Cardiac ventricle fibroblast (primary cell): ENCODE measurements around the gene CKLF. TPM values are rescaled to one million over a fixed set of nuclear protein-coding genes. Genes with fewer than 3 reads are reported as not detected.

Experiments used
- total RNA-seq: library from RNA; depleted of rRNA; stranded (reverse); fragments of >200 nt; gene quantifications from 2 replicates; pipeline ENCODE4 v1.2.3, GENCODE V29; 2015

CKLF gene, protein sequence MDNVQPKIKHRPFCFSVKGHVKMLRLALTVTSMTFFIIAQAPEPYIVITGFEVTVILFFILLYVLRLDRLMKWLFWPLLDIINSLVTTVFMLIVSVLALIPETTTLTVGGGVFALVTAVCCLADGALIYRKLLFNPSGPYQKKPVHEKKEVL
- 29.1 and 29.4 TPM in 2 replicates for total RNA-seq

DNA sequence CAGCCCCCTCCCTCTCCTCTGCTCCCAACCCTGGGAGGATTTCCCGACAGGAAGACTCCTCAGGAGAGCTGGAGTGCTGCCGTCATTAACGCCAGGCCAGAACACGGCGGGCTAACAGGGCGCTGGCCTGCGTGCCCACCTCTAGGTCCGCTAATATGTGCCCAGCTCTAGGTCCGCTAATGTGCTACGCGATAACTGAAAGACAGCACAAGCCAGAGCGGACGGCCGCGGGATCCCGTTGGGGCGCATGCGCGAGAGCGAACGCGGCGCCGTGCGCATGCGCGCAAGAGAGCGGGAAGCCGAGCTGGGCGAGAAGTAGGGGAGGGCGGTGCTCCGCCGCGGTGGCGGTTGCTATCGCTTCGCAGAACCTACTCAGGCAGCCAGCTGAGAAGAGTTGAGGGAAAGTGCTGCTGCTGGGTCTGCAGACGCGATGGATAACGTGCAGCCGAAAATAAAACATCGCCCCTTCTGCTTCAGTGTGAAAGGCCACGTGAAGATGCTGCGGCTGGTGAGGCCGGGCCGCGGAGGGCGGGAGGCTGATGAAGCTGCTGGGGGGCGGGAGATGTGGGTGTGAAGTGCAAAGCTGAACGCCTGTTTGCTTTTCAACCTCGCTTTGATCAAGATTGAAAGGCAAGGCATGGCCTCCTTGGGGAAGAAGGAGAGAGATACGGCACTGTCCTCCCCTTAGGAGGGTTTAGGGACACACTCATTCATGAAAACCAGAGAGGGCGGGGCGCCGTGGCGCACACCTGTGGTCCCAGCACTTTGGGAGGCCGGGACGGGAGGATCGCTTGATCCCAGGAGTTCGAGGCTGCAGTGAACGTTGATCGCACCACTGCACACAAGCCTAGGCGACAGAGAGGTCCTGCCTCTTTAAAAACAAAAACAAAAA, at the start of gene CKLF:
CKLF (plus strand) TSS at position 291 of the 892 bp plus-strand sequence; CDS start at position 431, 140 bp downstream.

DNA sequence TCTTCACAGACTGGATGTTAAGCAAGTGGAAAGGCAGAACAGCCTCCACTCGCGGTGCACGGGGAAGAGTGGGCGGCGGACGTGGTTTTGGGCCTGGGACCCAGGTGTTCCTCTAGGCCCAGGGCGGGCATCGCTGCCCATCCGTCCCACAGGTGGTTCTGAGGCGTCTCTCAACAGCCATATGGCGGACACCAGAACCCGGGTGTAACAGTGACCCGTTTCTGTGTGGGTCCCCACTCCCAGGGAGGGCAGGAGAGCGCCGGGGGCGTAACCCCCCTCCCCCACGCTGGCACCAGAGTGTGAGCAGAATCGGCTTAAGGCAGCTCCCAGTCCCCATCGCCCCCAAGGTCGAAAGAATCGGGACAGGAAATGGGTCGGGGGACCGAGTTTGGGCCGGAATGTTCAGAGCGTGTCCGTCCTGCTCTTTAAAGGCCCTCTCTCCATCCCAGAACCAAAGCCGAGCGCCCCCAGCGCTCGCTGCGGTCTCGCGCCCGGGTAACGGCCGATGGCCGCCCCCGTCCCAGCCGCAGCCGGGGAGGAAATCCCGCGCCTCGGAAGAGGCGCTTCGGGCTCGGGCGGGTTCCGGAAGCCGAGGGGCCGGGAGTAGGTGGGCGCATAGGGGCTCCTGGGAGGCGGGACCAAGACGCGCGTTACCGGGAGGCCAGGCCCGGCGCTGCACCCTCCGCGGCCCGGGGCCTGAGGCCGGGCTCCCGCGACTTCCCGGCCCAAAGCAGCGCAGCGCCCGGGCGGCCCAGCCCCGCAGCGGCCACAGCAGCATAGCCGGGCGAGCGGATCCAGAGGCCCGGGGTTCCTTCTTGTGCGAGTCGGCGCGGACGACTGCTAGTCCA, 2.9 kb upstream of the CKLF start, which contains the start of gene TK2:
TK2 (minus strand) TSS at position 839 of the 848 bp plus-strand sequence; CDS start at position 778, 61 bp downstream.

DNA sequence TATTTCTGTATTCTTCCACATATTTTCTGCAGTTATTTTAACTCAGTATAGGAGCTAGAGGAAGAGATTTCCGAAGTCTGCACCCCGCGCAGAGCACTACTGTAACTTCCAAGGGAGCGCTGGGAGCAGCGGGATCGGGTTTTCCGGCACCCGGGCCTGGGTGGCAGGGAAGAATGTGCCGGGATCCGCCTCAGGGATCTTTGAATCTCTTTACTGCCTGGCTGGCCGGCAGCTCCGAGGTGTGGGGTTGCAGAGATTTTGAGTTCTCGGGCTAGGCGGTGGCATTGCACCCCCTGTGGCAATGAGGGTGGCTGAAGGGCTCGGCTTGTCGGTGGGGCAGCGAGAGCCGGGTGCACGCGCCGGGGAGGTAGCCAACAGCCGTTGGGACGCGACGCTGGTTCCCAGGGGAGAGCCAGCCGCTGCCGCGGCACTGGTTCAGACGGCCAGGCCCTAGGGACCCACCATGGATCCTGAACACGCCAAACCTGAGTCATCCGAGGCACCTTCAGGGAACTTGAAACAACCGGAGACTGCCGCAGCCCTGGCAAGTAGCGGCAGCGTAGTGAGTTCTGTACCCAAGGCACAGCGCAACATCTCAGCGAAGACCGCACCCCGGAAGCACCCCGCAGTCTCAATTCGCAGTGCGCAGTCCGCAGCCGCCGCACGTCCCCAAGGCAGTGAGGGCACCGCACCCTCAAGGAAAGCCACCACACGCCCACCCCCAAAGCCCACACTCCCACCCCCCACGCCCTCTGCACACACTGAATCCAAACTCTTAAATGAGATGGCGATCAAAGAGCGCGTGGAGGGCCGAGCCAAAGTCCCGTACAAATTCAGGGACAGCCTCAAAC, 13.9 kb downstream of the CKLF start, which contains the start of gene CMTM1:
CMTM1 (plus strand) TSS at position 389 of the 851 bp plus-strand sequence; CDS start at position 464, 75 bp downstream.

DNA sequence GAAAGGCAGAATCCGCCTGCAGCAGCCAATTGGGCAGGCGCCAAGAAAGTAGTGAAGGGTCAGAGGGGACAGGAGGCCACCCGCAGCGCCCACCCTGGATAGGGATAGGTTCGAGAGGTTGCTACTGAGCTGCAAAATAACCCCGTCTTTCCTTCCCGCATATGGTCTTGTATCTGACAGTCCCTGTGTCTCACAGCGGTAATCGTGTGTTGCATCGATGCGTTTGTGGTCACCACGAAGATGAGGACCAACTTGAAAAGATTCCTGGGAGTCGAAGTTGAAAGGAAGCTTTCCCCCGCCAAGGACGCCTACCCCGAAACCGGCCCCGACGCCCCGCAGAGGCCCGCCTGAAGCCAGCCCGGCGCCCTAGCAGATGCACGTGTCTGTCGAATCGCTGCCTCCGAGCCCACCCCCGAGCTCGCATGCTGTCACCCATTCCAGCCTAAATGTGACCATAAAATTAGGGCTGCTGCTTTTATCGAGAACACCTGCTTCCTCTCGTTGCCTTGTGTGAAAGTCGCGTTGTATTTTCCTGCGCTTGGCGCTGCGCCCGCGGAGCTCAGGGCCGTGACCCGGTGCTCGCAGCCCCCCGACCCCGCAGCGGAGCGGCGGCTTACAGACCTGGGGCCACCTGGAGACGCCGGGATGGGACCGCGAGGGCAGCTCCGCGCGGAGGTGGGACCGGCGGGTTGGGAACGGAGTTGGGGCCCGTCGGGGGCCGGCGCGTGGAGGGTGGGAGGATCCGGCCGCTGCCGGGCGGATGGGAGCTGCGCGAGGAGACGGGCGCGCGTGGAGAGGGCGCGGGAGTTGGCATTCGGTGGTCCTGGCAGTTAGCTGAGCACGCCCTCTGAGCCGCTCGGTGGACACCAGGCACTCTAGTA, 26.5 kb downstream of the CKLF start, which contains the start of gene CMTM2:
CMTM2 (plus strand) TSS at position 813 of the 881 bp plus-strand sequence. CDS start 145 bp downstream, outside the sequence.

DNA sequence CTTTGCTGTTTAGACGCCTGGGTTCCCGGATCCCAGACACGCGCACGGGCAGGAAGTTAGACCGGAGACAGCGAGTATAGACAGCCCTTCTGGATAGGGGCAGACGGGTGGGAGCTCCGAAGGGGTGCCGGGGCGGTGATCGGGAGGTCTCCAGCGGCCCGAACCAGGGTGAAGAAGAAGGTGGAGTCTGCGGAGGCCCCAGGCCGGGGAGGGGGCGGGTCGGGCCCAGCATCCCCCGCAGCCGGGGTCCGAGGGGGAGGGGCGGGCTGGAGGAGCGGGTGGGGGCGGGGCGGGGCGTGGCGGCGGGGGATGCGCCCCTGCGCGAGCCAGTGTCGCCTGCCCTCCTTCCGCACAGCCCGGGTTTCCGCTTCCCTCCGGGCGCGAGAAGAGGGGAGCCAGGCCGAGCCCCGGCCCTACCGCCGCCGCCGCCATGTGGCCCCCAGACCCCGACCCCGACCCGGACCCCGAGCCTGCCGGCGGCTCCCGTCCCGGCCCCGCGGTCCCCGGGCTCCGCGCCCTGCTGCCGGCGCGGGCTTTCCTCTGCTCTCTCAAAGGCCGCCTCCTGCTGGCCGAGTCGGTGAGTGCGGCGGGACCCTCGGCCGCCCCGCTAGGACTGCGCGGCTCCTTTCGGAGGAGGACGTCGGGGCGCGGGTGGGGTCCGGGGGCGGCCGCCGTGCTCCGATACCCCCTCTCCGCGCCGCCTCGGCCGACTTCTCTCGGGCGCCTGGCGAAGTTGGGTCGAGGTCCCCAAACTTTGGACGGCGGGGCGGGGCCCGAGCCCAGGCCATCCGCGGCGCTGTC, 52.2 kb downstream of the CKLF start, which contains the start of gene CMTM3:
CMTM3 (plus strand) TSS at position 329 of the 801 bp plus-strand sequence; CDS start at position 431, 102 bp downstream.

Other genes with a start within 250 kb of the CKLF start
- 13.7 and 15.6 TPM in 2 replicates for gene CDH5, start 185.9 kb upstream of the CKLF start, total RNA-seq
- gene BEAN1, start 125.3 kb upstream of the CKLF start, total RNA-seq = 0.64 and 1.00 TPM in 2 replicates
- 35.4 and 36.4 TPM in 2 replicates for gene TK2, start 2.5 kb upstream of the CKLF start, total RNA-seq
- gene CMTM1, start 13.9 kb downstream of the CKLF start, total RNA-seq = 0.25 and 1.2 TPM in 2 replicates
- gene CMTM2, start 26.9 kb downstream of the CKLF start, total RNA-seq = not detected in 2 replicates
- 25.0 and 34.9 TPM in 2 replicates for gene CMTM3, start 52.1 kb downstream of the CKLF start, total RNA-seq
- gene CMTM4, start 144.2 kb downstream of the CKLF start, total RNA-seq = 10.8 and 11.0 TPM in 2 replicates
- 42.3 and 74.3 TPM in 2 replicates for gene DYNC1LI2, start 199.0 kb downstream of the CKLF start, total RNA-seq
- not detected in 2 replicates for gene TERB1, start 249.0 kb downstream of the CKLF start, total RNA-seq